ENCODE data around the gene SLC1A2.

DNA sequence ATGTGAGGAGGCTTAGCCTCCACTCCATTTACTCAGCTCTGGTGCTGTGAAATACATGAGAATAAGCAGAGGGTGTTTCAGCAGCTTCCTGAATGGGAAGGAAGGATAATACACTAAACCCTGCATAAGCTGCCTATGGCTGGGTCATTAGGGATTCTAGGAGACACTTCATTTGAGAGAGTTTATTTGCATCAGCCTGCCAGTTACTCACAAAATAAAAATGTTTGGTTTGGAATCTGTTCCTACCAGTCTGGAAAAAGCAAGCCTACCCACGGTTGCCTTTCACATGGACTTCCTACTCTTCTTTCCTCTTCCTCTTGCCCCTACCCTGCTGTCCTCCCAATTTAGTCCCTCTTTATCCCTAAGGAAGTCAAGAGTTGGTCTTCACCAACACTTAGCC lies 20.5 kb downstream of the SLC1A2 start:
- no peak for TF ChIP-seq CTCF (IDR thresholded peaks at IDR 0.05)
- no peak for TF ChIP-seq POLR2A (IDR thresholded peaks at IDR 0.05)
